ENCODE data around the gene SULT6B1.
"Not testable (repeated sequence)": the region's sequence is repeated elsewhere in the genome, so short reads cannot be mapped to it uniquely, and the experiment has no call there.

The SULT6B1 gene, protein sequence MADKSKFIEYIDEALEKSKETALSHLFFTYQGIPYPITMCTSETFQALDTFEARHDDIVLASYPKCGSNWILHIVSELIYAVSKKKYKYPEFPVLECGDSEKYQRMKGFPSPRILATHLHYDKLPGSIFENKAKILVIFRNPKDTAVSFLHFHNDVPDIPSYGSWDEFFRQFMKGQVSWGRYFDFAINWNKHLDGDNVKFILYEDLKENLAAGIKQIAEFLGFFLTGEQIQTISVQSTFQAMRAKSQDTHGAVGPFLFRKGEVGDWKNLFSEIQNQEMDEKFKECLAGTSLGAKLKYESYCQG

DNA sequence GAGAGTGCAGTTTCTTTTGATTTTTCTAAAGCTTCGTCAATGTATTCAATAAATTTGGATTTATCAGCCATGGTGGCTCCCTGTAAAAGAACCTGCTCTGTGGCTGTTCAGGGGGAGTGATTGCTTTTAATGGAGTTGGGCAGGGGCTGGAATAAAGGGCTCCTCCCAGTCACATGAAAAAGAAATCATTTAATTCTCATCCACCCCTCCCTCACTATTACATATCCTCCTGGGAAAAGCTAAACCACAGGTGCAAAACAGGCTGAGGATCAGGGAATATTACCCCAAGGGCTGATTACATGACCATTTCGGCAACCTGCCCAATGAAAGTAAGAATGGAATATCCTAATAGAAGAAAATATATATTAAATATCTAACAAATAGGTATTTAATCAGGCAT lies at the start of gene SULT6B1:
Gene SULT6B1 (minus strand): TSS at position 101 of the 400 bp plus-strand sequence. CDS start 30 bp downstream, at position 71.
- DNase-seq: no peak

DNA sequence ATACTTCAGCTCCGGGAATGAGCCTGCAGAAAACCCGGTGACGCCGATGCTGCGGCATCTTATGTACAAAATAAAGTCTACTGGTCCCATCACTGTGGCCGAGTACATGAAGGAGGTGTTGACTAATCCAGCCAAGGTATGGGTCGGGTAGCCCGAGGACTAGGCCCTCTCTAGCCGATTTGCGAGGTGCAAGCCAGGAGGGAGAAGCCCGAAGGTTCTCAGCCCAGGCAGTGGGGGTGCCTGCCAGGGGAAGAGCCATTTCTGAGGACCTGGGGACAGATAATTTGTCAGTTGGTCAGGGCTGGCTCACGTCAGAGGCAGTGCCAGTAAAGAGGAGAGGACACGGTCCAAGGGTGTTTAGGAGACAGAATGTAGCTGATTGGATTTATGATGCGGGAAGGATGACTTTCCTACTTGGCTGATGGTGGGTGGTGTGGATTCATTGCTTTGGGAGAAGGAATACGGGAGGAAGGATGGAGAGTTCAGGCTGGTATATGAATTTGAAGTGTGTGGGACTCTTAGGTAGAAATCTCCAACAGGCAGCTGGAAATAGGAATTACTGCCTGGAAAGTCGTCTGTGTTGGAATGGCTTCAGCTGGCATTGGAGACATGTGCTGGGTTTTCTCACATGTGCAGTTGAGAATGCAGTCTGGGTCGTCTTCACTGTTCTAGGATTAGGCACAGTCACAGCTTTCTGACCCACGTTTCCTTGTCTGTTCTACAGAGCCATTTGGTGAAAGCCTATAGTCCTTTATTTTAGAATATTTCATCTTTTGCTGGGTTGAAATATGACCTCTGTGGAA lies 43.9 kb upstream of the SULT6B1 start:
- peak; percentile 17 for DNase-seq

DNA sequence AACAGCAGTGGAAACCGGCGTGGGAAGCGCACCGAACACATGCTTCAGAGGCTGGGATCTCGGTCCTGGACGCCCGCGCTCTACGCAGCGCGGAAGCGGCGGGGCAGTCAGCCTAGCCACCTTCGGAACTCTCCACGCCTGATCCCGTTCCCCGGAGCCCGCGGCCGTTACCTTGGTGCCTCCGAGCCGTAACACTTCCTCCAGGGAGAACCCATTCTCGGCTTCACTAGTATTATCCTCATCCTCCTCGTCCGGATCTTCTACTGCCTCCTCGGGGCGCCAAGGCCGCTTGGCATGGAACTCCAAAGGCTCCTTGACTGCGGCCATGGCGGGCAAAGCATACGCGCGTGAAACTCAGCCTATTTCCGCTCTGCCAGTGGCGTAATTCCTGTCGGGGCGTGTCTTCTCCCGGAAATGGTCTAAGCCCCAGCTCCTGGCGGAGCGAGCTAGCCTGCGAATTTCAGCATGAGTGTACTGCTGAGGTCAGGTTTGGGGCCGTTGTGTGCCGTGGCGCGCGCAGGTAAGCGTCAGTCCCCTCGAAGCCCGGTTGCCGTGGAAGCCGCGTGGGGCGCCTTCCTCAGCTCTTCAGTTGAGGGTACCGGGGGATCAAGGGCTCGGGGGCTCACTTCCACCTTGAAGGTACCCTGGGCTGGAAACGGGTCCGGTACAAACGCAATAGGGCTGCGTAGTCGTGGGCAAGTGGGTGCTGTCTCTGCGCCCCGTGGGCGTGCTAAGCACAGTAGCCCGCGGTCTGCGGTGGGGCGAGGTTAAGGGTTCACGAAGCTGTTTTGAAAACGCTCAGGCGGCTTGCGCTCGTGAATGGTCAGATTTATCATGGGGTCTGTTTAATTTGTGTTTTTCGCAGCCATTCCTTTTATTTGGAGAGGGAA lies 43.0 kb upstream of the SULT6B1 start, which contains the start of the genes CEBPZ and NDUFAF7:
Gene CEBPZ (minus strand): TSS at position 356 of the 890 bp plus-strand sequence. CDS start 29 bp downstream, at position 327.
Gene NDUFAF7 (plus strand): TSS at position 418 of the 890 bp plus-strand sequence. CDS start 48 bp downstream, at position 466.
- DNase-seq: peak; percentile 94

DNA sequence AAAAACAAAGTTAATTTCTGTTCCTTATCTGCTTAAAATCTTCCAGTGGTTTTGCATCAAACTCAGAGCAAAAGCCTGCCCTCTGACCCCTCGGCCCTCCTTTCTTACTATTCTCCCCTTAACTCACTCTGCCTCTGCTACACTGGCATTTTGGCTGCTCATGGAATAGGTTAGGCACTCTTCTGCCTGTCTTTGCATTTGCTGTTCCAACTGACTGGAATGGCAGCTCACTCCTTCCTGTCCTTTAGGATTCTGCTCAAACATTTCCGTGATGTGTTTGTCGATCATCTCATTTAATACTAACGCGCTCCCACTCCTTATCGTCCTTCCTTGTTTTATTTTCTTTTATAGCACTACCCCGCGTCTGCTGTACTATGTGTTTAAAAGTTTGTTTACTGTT lies 42.1 kb upstream of the SULT6B1 start:
- DNase-seq: no peak

DNA sequence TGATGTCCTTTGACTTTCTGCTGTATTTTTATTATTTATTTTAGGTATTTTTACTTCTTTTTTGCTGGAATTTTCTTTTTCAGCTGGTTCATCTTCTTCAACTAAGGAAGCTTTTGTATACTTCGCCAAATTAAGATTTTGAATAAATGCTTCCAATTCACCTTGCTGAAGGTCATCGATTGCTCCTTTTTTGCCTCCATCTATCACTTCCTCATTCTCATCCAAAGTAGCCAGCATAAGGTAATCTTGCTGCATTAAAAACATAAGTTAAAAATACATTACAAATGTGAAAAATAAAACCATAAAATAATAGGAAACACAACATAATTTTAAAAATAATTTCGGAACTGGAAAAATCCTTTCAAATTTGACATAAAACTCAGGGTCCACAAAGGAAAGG lies 40.3 kb upstream of the SULT6B1 start:
- no peak for DNase-seq

DNA sequence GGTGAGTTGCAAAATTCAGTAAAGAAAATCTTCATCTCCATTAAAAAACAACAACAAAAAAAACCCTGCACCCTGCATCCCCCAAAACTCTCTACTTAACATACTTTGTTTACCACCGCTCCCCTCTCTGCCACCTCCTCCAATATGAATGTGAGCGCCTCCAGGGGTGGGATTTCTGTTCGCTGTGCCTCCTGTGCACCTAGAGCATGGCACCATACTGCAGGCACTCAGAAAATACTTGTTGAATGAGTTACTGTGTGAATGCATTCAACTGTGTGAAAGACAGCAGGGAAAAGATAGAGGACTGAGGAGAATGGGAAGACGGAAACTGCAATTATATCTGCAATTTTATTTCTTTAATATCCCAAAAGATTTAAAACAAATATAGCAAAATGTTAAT lies 38.4 kb upstream of the SULT6B1 start:
- DNase-seq: no peak

DNA sequence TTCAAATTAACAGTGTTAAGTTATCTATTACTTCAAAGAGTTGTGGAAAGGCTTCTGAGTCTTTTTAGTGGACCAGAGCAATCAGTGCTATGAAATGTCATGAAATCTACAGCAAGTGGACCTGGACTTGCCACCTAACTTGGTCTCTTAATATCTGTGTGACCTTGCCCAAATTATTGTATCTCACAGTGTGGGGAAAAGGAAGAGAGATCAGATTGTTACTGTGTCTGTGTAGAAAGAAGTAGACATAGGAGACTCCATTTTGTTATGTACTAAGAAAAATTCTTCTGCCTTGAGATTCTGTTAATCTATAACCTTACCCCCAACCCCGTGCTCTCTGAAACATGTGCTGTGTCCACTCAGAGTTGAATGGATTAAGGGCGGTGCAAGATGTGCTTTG lies 36.7 kb upstream of the SULT6B1 start:
- DNase-seq: not testable (repeated sequence)

DNA sequence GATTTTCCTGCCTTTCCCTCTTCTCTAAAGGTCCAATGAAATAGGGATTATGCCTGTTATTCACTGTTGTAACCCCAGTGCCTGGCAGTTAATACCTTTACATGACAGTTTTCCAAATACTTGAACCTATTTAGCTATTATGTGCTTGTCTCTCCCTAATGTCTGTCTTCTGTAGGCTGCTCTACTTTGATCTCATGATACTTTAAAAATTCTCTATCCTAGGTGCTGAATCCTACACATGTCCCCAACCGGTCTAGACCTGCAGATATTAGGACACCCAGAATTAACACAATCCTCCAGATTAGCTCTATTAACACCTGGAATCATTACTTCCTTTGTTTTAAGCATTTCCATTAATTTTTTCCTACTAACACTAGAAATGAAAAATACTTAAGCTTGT lies 35.6 kb upstream of the SULT6B1 start:
- no peak for DNase-seq

DNA sequence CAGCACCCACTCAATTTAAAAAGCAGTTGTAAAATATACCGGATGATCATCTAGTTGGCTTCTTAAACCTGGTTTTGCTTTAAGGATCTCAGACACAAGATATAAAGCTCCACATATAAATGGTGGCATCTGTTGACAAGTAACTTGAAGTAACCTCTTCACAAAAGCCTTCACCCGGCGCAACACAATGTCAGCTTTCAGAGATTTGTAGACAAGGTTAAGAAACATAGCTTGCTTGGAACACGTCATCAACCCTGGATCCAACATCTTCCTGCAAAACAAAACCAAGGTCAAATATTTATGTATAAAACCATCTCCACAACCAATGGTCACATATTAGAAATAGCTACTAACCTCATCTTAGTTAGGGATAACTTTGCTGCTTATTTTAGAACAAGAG lies 34.7 kb upstream of the SULT6B1 start:
- DNase-seq: no peak

DNA sequence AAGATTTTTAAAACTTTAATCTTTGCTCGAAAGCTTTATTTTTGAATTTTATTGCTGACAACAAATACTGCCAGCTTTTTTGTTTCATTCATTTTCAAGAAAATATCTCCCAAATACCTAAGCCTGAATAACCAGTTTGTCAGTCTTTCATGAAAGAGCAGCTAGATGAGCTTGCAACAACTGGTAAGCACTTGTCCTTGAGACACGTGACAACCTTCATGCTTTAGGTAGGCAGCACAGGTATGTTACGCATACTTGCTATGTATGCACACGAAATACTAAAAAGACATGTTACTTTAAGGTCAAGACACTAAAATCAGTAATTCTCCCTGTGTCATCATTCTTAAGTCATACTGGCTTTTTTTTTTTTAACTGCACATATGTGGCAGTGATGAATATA lies 30.6 kb upstream of the SULT6B1 start:
- no peak for DNase-seq

DNA sequence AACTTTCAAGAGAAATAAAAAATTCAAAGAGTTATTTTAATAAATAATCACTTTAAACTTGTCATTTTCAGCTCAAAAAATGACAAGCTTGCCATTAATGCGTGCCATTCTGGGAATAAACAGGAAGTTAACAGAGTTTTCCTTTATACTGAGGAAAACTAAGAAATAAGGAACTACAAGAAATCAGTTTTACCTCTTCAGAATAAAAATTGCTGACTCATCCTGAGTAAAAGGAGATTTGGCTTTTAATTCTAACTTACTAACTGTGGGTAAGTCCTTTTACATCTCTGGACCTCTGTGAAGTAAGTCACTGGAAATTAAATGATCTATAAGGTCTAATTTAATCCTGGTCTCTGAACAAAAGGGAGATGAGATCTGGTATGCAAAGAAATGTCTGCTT lies 26.8 kb upstream of the SULT6B1 start:
- DNase-seq: no peak

DNA sequence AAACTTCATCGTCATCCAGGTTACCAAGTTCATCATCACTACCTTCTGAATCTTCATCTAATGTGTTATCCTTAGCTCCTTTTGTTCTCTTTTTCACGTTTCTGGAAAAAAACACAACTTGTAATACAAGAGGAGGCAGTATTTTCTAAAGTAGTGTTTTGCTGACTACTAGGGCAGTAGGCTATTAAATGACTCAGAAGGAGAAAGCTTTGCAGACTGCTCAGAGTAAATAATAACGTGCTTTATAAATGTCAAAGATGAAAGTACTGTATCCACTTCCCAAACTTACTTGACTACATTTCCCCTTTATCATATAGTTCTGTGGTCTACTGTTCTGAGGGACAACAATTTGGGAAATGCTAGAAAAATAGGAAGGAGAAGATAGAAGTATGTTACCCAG lies 23.5 kb upstream of the SULT6B1 start:
- DNase-seq: no peak

DNA sequence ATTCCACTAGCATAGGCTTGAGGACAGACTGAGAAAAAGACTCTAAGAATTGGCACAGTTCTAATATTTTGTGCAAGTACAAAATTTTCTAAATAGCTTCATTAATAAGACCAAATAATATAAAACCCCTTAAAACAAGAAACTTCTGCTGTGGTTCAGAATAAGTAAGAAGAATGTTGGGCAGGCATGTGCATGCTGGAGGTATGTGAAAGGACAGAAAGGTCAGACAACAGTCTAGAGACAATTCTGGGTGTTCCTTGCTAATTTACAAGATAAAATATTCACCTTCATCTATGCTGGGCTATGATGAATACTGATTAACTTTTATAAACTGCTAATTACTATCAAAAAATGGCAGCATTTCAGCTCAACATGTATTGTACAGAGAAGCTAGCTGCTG lies 22.7 kb upstream of the SULT6B1 start:
- no peak for DNase-seq

DNA sequence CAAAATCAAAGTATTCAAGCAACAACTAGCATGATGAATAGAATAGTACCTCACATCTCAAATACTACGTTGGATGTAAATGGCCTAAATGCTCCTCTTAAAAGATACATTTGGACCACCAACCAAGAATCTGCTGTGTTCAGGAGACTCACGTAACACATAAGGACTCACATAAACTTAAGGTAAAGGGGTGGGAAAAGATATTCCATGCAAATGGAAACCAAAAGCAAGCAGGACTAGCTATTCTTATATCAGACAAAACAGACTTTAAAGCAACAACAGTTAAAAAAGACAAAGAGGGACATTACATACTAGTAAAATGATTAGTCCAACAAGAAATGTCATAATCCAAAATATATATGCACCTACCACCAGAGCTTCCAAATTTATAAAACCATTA lies 18.3 kb upstream of the SULT6B1 start:
- not testable (repeated sequence) for DNase-seq

DNA sequence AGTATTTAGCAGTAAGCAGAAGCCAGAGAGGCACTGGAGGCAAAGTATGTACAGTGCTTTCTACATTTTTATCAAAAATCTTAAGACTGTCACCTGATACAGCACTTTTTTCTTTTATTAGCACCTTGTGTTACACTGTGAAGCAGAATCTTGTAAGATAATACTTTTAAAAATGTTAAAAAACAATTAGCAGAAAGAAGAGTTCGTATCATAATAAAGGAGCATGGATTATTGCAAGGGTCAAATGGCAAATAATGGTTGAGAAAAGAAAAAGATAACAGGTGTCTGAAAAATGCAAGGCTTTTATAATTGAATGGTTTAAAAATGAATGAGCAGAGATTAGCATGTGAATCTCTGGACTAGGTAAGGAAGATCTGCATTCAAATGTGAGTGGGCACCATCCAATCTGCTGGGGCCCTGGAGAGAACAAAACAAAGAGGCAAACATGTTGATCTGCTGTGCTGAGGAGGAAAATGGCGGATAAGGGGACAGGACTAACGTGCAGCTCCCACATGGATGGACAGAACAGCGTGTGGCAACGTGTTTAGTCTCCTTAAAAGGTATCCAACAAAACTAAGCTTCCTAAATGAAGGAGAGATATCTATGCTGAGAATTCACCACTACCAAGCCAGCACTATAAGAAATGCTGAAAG lies 17.3 kb upstream of the SULT6B1 start:
- DNase-seq: no peak

DNA sequence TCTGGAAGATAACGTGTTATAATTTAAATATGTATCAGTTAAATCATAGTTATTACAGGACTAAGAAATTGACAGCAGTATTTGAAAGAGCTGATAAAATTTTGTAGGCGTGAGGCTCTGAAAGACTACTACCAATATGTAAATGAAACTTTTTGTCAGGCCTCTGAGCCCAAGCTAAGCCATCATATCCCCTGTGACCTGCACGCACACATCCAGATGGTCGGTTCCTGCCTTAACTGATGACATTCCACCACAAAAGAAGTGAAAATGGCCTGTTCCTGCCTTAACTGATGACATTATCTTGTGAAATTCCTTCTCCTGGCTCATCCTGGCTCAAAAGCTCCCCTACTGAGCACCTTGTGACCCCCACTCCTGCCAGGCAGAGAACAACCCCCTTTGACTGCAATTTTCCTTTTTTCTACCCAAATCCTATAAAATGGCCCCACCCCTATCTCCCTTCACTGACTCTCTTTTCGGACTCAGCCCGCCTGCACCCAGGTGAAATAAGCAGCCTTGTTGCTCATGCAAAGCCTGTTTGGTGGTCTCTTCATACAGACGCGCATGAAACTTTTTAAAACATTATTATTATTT lies 16.7 kb upstream of the SULT6B1 start:
- DNase-seq: not testable (repeated sequence)

DNA sequence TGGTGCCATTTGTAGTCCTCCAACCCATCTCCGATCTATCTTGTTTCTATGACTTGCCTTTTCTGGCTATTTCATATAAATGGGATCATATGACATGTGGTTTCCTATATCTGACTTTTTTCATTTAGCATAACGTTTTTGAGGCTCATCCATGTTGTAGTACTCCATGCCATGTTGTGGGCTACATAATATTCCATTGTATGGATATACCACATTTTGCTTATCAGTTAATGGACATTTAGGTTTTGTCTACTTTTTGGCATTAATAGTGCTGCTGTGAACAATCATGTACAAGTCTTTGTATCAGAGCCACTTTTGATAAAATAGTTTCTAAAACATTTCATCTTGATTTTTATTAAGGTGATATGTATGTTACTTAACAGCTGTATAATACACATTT lies 15.2 kb upstream of the SULT6B1 start:
- no peak for DNase-seq

DNA sequence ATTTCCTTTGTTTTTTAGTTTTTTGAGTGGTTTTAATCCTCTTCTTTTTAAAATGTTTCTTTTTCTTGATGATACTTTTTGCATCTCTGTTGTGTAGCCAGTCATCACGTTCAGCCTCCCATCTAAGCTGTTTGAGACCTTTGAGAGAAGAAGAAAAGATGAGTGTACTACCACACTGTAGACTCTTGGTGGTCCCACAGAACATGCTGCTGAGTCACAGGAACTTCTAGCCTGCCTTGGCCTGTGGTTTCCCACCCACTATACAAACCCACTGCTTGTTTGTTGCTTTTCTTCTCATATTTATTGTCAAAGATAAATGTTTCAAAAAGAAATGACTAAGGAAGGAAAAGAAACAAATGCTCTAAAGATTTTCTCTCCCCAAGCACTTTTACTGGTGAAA lies 13.3 kb upstream of the SULT6B1 start:
- DNase-seq: peak; percentile 32

DNA sequence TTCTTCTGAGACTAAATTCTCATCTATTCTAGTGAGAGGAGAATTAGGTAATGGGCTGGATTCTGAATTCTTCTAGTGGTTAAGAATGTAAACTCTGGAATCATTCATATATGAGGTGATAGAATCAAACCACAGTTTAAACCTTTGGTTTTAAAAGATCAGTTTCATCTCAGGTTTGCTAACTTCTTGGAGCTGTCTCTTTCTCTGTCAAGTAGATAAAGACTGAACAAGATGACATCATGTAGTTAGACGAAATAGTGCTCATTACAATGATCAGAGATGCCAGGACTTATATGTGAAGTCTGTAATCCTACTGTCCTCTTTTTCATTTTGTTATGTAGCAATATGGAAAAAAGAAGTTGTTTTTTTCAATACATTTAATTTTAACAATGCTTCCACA lies 12.7 kb upstream of the SULT6B1 start:
- DNase-seq: no peak

DNA sequence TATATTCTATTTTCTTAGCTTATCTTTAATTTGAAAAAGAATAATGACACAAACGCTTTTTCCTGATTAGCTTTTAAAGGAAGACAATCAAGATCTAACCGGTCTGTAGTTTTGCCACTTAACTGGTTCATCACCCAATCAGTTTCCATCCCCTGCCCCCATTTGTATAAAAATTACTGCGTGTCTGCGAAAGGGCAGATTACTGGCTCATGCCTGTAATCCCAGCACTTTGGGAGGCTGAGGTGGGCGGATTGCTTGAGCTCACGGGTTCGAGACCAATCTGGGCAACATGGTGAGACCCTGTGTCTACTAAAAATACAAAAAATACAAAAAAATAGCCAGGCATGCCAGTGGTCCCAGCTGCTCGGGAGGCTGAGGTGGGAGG lies 10.2 kb upstream of the SULT6B1 start:
- DNase-seq: no peak

DNA sequence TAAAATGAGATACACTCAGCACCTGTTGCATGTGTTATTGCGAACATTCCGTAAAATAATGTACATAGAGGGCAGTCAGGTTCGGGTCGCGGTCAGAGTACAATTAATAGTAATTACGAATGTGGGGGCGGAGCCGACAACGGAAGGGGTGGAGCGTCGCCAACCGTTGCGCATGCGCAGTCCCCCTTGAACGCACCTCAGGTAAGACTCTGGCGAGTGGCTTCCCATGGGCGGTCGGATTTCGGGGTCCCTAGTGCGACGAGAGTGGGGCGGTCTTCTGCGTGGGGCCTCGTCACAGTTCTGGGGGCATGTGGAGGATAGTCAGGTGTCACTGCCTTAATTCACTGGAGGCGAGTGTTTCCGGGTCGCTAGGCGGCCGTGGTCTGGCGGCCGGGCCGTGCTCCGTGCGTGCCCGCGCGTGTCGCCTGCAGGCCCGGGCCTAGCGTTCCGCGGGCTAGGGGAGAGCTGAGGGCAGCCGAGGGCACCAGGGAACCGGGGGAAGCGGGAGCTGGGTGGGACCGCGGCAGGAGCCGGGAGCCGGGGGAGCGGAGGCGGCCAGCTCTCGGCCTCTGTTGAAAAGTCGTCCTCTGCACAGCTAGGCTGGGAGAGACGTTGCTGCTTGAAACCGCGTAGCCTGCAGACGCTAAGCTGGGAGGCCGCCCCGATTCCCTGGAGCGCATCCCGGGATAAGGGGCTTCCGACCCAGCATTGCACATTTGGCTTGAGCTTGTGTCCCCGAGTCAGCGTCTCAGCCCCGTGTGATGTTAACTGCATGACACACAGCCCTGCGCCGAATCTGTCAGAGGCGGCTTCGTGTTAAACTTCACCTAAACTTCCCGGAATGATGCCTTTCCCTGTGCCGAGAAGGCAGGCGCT lies 8.1 kb upstream of the SULT6B1 start, which contains the start of gene CEBPZOS:
Gene CEBPZOS (plus strand): TSS at position 177 of the 876 bp plus-strand sequence. CDS start 3,209 bp downstream, outside the sequence.
- peak; percentile 93 for DNase-seq
